HepG2 (cell line): Measurements from ENCODE around the gene SLC27A1. TPM values are rescaled to one million over a fixed set of nuclear protein-coding genes. Genes with fewer than 3 reads are reported as not detected.

ENCODE experiments used
- AHR ChIP-seq: IDR thresholded peaks from 2 replicates; pipeline ENCODE4 v1.6.1; 2018; ENCODE audit warnings: missing genetic modification reagents, missing compliant biosample characterization
- ARNT2 ChIP-seq: sonication (generic); formaldehyde crosslinking; IDR thresholded peaks from 2 replicates; pipeline ENCODE4 v1.8.0; 2022; ENCODE audit warnings: mild to moderate bottlenecking, low read depth, missing genetic modification reagents, moderate library complexity
- GATA4 ChIP-seq: sonication (generic); IDR thresholded peaks from 2 replicates; pipeline ENCODE4 v1.6.1; 2016; ENCODE audit warnings: antibody characterized with exemption, low read depth, borderline replicate concordance
- KDM3A ChIP-seq: IDR thresholded peaks from 2 replicates; pipeline ENCODE4 v1.6.1; 2018; ENCODE audit warnings: low read depth, missing compliant biosample characterization
- NCOA2 ChIP-seq: sonication (generic); formaldehyde crosslinking; IDR thresholded peaks from 2 replicates; pipeline ENCODE4 v1.8.0; 2022; ENCODE audit warnings: inconsistent platforms
- PAX8 ChIP-seq: sonication (generic); formaldehyde crosslinking; IDR thresholded peaks from 2 replicates; pipeline ENCODE4 v1.8.0; 2022; ENCODE audit warnings: mild to moderate bottlenecking, missing genetic modification reagents, borderline replicate concordance
- PTBP1 ChIP-seq: fragments of 200-400 bp; formaldehyde crosslinking; IDR thresholded peaks from 2 replicates; pipeline ENCODE4 v1.6.1; 2018; ENCODE audit warnings: low read length, low read depth; ENCODE audit not compliant: poor library complexity, severe bottlenecking
- RARA ChIP-seq: IDR thresholded peaks from 2 replicates; pipeline ENCODE4 v1.6.1; 2016; ENCODE audit warnings: missing genetic modification reagents, missing compliant biosample characterization
- SNAPC4 ChIP-seq: sonication (generic); formaldehyde crosslinking; IDR thresholded peaks from 2 replicates; pipeline ENCODE4 v1.4.0; 2020; ENCODE audit warnings: mild to moderate bottlenecking, missing genetic modification reagents
- TCF7 ChIP-seq: sonication (generic); IDR thresholded peaks from 2 replicates; pipeline ENCODE4 v1.6.1; 2016; ENCODE audit warnings: antibody characterized with exemption, low read depth
- ZBTB33 ChIP-seq: sonication (generic); formaldehyde crosslinking; IDR thresholded peaks from 2 replicates; pipeline ENCODE4 v1.4.0; 2020; ENCODE audit warnings: missing genetic modification reagents
- ZFYVE20 ChIP-seq: sonication (generic); formaldehyde crosslinking; IDR thresholded peaks from 2 replicates; pipeline ENCODE4 v1.8.0; 2023; ENCODE audit warnings: low read depth, mild to moderate bottlenecking, moderate library complexity, missing genetic modification reagents, borderline replicate concordance
- ZNF30 ChIP-seq: sonication (generic); formaldehyde crosslinking; IDR thresholded peaks from 2 replicates; pipeline ENCODE4 v1.5.0; 2020; ENCODE audit warnings: mild to moderate bottlenecking, missing genetic modification reagents
- ZNF343 ChIP-seq: sonication (generic); formaldehyde crosslinking; IDR thresholded peaks from 2 replicates; pipeline ENCODE4 v1.4.0; 2020; ENCODE audit warnings: mild to moderate bottlenecking, missing genetic modification reagents
- ZNF350 ChIP-seq: sonication (generic); formaldehyde crosslinking; IDR thresholded peaks from 2 replicates; pipeline ENCODE4 v1.4.0; 2020; ENCODE audit warnings: mild to moderate bottlenecking, low read depth, missing genetic modification reagents, borderline replicate concordance
- ZNF414 ChIP-seq: sonication (generic); formaldehyde crosslinking; IDR thresholded peaks from 2 replicates; pipeline ENCODE4 v1.5.0; 2020; ENCODE audit warnings: missing genetic modification reagents
- ZNF431 ChIP-seq: sonication (generic); formaldehyde crosslinking; IDR thresholded peaks from 2 replicates; pipeline ENCODE4 v1.9.0; 2022; ENCODE audit warnings: missing genetic modification reagents, low read depth, mild to moderate bottlenecking, borderline replicate concordance
- ZNF564 ChIP-seq: sonication (generic); formaldehyde crosslinking; IDR thresholded peaks from 2 replicates; pipeline ENCODE4 v1.8.1; 2023; ENCODE audit warnings: mild to moderate bottlenecking, missing genetic modification reagents
- ZNF605 ChIP-seq: sonication (generic); formaldehyde crosslinking; IDR thresholded peaks from 2 replicates; pipeline ENCODE4 v1.8.0; 2022; ENCODE audit warnings: mild to moderate bottlenecking, missing genetic modification reagents
- ZNF670 ChIP-seq: sonication (generic); formaldehyde crosslinking; IDR thresholded peaks from 2 replicates; pipeline ENCODE4 v1.8.0; 2022; ENCODE audit warnings: mild to moderate bottlenecking, missing genetic modification reagents, borderline replicate concordance
- ZNF773 ChIP-seq: sonication (generic); formaldehyde crosslinking; IDR thresholded peaks from 2 replicates; pipeline ENCODE4 v1.4.0; 2020; ENCODE audit warnings: missing genetic modification reagents, borderline replicate concordance
- polyA plus RNA-seq, 8 experiments: library from polyadenylated mRNA; depleted of rRNA in 3 of 8; stranded (reverse) in 7 of 8; unstranded in 1 of 8; fragments of >200 nt; fragmentation: Illumina TruSeq in 4 of 8; extraction: Trizol in 4 of 8; gene quantifications; 2 replicates each; pipeline versions ENCODE4 v1.2.1 to v1.2.3, GENCODE V29; 2011 to 2016; ENCODE audit warnings: low read depth in 4 of 8, missing spikeins in 1 of 8, mixed read lengths in 1 of 8; ENCODE audit not compliant: insufficient read depth in 1 of 8
- total RNA-seq, 5 experiments: library from RNA; depleted of rRNA; stranded (reverse); fragments of >200 nt; fragmentation: Illumina TruSeq; extraction: Trizol; gene quantifications; 2 replicates each; pipeline ENCODE4 v1.2.3, GENCODE V29; 2016; ENCODE audit warnings: low read depth in 1 of 5

The SLC27A1 gene
- total and polyA plus RNA-seq, 2 of the 13 experiments (the other 11 are each of a cell fraction or from before 2014, with no cell fraction given) = 4.1 to 8.8 TPM

- no peak for TF ChIP-seq PTBP1
- TF ChIP-seq KDM3A (CRISPR knock-in tag) = peak; percentile 68
- peak; percentile 30; the same call in 1 of the 2 replicates for TF ChIP-seq GATA4
- TF ChIP-seq ZNF30 (CRISPR knock-in tag) = peak; percentile 99
- TF ChIP-seq ZBTB33 (CRISPR knock-in tag) = no peak; the same call in 1 of the 2 replicates
- 0 out of 2 replicates have a peak, but pooled peaks have one; percentile 66 for TF ChIP-seq ZNF350 (CRISPR knock-in tag)
- TF ChIP-seq ZNF670 (CRISPR knock-in tag) = peak; percentile 99
- peak; percentile 49; the same call in 1 of the 2 replicates for TF ChIP-seq RARA
- peak; percentile 69; the same call in 1 of the 2 replicates for TF ChIP-seq AHR (CRISPR knock-in tag)
- no peak for TF ChIP-seq ZNF431
- TF ChIP-seq ZNF773 (CRISPR knock-in tag) = peak; percentile 67
- TF ChIP-seq SNAPC4 = no peak
- TF ChIP-seq NCOA2 (CRISPR knock-in tag) = peak; percentile 41; the same call in 1 of the 2 replicates
- TF ChIP-seq ZNF605 = peak; percentile 94
- TF ChIP-seq ZNF343 = peak; percentile 95
- TF ChIP-seq ARNT2 = peak; percentile 87; the same call in 1 of the 2 replicates
- TF ChIP-seq ZFYVE20 = peak; percentile 75; the same call in 1 of the 2 replicates
- TF ChIP-seq ZNF564 (CRISPR knock-in tag) = peak; percentile 76
- TF ChIP-seq PAX8 (CRISPR knock-in tag) = peak; percentile 99; the same call in 1 of the 2 replicates
- peak; percentile 99 for TF ChIP-seq ZNF414 (CRISPR knock-in tag)
- no peak for TF ChIP-seq TCF7
Observed at GRCh38 chr19:17511724-17512573, 41.6 kb downstream of the SLC27A1 start (continued).
